ENCODE data around the gene MYL3.

DNA sequence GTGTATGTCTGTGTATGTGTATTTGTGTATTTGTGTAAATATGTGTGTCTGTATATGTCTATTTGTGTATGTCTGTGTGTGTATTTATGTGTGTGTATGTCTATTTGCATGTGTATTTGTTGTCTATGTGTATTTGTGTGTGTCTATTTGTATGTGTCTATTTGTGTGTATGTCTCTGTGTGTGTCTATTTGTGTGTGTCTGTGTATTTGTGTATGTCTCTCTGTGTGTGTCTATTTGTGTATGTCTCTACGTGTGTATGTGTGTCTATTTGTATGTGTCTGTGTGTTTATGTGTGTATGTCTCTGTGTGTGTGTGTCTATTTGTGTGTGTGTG lies 44.7 kb upstream of the MYL3 start:
- TF ChIP-seq, protein P1, sequence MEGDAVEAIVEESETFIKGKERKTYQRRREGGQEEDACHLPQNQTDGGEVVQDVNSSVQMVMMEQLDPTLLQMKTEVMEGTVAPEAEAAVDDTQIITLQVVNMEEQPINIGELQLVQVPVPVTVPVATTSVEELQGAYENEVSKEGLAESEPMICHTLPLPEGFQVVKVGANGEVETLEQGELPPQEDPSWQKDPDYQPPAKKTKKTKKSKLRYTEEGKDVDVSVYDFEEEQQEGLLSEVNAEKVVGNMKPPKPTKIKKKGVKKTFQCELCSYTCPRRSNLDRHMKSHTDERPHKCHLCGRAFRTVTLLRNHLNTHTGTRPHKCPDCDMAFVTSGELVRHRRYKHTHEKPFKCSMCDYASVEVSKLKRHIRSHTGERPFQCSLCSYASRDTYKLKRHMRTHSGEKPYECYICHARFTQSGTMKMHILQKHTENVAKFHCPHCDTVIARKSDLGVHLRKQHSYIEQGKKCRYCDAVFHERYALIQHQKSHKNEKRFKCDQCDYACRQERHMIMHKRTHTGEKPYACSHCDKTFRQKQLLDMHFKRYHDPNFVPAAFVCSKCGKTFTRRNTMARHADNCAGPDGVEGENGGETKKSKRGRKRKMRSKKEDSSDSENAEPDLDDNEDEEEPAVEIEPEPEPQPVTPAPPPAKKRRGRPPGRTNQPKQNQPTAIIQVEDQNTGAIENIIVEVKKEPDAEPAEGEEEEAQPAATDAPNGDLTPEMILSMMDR (IDR thresholded peaks at IDR 0.05; ENCODE audit: low read depth, low read length, poor library complexity, severe bottlenecking), result no peak
- no peak for TF ChIP-seq EZH2phosphoT487 (IDR thresholded peaks at IDR 0.05; ENCODE audit: borderline replicate concordance, low read length)

All from DOHH2 (cell line).